Inflammatory macrophage treated with lipopolysaccharide for 1 hour (primary cell): ENCODE measurements around the gene AKAP9.
"Not testable (repeated sequence)": the region's sequence is repeated elsewhere in the genome, so short reads cannot be mapped to it uniquely, and the experiment has no call there.

ENCODE experiments used
- DNase-seq, 2 donors: peaks; one replicate each; pipeline ENCODE4 v3.0.0-alpha.2; 2020 to 2022

The AKAP9 gene

DNA sequence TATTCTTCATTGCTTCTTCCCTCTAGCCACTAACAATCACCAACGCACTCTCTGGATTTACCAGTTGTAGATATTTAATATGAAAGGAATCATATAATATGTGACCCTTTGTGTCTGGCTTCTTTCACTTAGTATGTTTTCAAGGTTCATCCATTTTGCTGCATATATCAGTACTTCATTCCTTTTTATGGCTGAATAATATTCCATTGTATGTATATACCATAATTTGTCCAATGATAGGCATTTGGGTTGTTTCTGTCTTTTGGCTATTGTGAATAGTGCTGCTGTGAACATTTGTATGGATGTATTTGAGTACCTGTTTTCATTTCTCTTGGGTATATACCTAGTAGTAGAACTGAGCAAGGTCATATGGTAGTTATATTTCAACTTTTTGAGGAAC lies 7.3 kb downstream of the AKAP9 start:
- no peak for DNase-seq

DNA sequence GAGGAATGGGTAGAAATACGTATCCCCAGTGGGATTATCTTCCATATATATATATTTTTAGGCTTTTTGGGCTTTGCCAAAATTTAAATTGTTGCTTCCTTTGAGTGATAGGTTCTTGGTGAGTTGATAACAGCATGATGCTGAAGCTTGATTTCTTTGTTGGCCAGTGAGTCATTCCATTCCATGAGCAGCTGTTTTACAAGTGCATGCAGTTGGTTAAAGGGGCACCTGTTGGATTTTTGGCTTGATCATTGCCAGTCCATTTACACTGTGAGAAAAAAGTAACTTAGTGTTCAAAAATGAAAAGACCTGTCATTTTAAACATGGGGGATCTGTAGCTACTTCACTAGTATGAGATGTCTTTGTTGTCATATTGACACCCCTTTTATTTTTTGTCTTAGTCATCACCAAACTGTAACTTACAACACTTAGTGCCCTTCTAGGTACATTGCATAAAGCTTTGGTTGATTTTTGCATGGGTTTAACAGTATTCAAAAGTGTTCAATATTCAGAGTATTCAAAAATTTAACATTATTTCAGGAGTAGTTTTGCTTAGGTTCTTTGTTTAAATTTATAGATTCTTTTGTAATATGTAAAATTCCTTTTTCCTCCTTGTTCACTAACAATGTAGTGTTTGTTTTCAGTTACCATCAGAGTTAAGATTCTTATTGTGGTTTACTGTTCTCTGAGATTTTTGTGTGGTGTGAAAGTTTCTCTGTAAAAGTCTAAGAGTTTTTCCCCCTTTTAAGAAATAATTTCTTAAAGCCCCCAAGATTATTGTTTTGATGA lies 8.8 kb downstream of the AKAP9 start:
- no peak for DNase-seq

DNA sequence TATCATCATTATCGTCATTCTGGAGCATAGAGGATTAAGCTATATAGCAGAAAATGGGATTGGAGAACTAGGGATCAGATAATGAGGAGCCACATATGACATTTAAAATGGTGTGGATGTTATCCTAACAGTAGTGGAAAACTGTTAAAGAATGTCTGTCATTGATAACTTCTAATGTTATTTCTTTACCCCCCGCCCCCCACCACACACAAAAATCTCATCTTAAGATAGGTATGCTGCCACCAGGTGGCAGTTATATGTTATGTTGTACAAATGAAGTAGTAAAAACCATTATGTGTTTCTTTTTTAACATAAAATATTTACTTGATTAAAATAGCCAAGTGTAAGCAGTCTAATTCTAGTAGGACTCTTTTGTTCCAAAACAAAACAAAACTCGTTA lies 13.0 kb downstream of the AKAP9 start:
- DNase-seq = peak in 1 of 2 donors; percentile 10

DNA sequence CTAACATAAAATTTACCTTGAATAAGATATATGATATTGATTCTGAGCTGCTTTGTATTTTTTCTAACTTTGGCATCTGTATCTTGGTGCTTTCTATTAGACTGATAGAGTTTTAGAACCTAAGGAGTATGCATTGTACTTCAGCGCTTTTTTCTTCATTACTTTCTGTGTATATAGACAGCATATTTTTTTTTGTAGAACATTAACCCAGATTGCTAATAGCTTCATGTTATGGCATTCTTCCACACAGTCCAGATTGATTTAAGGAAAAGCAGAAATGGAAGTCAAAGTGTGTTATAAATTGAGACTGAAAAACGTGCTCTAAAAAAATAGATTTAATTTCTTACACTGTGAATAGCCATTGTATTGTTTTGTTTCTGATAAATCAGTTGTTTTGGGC lies 15.8 kb downstream of the AKAP9 start:
- not testable (repeated sequence) for DNase-seq

DNA sequence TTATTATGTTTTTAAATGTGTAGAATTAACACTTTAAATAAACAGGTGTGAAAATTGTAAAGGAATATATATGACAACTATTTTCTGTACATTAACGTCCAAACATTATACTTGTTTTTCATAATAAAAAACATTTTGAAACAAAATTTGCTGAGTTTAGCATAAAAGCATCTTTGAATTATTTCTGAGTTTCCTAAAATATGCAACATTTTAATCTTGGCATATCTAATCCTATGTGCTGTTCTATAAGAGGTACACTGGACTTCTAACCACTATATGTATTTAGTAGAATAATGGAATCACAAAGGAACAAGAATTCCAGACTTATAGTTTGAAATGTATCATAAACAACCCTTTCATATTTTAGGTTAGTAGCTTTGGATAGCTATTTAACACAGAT lies 16.6 kb downstream of the AKAP9 start:
- DNase-seq = no peak

DNA sequence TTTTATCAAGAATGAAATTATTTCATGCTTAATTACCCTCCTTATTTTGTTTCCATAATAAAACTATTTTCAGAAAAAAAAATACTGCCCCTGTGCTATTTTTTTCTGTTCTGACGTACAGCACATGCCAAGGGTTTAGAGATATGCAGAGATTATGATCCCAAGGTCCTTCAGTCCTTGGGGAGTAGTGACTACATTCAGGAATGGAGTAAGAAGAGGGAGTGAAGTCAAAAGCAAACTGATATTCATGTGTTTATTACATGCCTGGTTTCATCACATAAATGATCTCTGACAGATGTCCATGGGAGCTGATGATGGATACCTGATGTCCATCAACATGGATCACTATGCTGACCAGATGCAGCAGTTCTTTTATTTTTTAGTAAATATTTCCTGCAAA lies 17.2 kb downstream of the AKAP9 start:
- no peak for DNase-seq

DNA sequence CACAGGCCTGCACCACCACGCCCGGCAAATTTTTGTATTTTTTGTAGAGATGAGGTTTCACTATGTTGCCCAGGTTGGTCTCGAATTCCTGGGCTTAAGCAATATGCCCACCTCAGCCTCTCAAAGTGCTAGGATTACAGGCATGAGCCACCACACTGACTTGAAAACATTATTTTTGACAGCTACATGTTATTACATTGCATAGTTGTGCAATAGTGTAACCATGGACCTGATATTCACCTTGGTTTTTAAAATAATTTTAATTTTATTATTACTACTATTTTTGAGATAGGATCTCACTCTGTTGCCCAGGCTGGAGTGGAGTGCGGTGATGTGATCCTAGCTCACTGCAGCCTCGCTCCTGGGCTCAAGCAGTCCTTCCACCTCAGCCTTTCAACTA lies 18.4 kb downstream of the AKAP9 start:
- DNase-seq = no peak

DNA sequence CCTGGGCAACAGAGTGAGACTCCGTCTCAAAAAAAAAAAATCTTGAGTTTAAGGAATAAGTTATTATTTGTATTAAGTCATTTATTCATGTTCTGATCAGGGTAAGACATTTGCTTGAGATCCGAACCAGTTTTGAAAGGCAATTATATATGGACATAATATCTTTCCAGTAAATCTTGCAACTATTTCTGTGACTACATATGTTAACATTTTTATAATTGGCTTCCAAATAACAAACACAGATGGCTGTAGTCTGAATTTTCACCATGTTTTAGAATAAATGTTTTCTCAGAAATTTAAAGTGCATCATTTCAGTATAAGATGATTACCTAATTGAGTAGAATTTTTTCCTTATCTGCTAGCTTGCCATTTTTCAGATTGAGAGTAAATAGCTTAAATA lies 21.2 kb downstream of the AKAP9 start:
- no peak for DNase-seq

DNA sequence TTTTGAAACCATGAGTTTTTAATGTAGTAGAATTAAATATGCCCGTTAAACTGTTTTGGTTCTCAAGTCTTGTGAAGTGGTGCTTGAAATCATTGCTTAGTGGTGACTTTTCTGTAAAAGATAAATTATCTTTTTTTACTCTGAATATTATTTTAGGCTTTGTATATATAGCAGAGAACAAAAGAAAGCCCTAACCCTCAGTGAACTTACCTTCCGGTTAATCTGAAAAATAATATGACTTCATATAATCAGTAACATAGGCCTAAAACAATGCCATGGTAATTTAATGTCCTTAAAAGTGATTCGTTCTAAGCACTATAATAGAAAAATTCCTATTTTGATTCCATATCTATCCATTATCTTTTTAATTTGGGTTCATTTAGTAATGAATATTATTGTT lies 21.8 kb downstream of the AKAP9 start:
- no peak for DNase-seq

DNA sequence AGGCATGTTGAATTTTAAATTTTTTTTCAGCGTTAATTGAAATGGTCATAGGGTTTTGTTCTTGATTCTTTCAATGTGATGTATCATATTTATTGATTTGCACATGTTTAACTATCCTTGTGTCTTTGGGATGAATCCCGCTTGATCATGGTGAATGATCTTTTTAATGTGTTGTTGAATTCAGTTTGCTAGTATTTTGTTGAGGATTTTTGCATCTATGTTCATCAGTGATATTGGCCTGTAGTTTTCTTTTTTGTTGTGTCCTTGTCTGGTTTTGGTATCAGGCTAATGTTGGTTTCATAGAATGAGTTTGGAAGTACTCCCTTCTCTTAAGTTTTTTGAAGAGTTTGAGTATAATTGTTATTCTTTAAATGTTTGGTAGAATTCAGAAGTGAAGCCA lies 26.9 kb downstream of the AKAP9 start:
- not testable (repeated sequence) for DNase-seq

DNA sequence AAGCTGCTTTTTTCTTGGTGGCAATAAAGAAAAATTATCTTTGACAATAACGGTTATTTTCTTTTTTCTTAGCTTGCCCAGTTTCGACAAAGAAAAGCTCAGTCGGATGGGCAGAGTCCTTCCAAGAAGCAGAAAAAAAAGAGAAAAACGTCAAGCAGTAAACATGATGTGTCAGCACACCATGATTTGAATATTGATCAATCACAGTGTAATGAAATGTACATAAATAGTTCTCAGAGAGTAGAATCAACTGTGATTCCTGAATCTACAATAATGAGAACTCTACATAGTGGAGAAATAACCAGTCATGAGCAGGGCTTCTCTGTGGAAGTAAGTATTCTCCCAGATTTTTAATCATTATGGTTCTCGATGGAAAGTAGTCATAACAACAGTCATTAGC lies 33.0 kb downstream of the AKAP9 start:
- no peak for DNase-seq

DNA sequence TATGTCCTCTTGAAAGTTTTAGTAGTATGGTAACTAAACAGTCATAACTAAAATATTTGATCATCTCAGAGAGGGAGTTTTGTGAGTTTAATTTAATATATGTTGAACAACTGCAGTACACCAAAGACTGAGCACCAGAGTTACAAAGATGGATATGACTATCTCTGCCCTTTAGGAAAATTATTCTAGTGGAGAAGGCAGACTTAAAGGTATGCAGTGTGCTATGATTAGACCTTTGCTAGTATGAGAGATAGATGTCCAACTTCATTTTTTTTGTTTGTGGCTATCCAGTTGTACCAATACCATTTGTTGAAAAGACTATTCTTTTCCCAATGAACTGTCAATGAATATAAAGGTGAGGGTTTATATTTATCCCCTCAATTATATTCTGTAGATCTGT lies 33.4 kb downstream of the AKAP9 start:
- no peak for DNase-seq

DNA sequence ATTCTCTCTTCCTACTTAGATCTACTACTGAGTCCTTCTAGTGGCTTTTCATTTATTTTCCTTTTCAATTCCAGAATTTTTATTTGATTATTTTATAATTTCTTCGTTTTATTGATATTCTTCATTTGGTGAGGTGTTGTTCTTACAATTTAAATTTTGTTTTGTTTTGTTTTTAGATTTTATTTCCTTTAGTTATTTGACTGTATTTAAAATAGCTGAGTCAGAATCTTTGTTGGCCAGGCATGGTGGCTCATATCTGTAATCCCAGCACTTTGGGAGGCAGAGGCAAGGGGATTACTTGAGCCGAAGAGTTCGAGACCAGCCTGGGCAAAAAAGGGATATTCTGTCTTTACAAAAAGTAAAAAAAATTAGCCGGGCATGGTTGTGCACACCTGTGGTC lies 36.1 kb downstream of the AKAP9 start:
- DNase-seq = no peak

DNA sequence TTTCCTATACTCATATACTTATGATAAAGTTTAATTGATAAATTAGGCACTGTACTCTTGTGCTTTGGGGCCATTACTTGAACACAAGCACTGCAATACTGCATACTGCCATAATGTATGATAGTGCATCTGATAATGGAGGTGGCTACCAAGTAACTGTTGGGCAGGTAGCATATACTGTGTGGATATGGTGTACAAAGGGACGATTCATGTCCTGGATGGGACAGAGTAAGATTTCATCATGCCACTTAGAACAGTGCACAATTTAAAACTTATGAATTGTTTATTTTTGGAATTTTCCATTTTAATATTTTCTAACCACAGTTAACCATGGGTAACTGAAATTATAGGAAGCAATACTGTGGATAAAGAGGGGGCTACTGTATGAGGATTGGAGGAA lies 38.9 kb downstream of the AKAP9 start:
- DNase-seq = no peak

DNA sequence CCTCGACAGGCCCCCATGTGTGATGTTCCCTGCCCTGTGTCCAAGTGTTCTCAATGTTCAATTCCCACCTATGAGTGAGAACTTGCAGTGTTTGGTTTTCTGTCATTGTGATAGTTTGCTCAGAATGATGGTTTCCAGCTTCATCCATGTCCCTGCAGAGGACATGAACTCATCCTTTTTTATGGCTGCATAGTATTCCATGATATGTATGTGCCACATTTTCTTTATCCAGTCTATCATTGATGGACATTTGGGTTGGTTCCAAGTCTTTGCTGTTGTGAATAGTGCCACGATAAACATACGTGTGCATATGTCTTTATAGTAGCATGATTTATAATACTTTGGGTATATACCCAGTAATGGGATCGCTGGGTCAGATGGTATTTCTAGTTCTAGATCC lies 41.7 kb downstream of the AKAP9 start:
- DNase-seq = not testable (repeated sequence)

DNA sequence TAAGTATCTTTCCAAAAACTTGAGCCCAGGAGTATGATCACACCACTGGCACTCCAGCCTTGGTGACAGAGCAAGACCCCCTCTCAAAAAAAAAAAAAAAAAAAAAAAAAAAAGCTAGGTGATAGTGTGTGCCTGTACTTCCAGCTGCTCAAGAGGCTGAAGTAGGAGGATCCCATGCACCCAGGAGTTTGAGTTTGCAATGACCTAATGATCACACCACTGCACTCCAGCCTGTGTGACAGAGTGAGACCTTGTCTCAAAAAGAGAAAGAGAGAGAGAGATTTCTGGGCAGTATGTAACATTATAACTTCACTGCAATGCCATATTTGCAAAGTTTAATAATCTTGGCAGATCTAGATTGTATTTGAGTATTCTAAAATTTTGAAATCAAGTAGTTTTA lies 47.6 kb downstream of the AKAP9 start:
- DNase-seq = no peak

DNA sequence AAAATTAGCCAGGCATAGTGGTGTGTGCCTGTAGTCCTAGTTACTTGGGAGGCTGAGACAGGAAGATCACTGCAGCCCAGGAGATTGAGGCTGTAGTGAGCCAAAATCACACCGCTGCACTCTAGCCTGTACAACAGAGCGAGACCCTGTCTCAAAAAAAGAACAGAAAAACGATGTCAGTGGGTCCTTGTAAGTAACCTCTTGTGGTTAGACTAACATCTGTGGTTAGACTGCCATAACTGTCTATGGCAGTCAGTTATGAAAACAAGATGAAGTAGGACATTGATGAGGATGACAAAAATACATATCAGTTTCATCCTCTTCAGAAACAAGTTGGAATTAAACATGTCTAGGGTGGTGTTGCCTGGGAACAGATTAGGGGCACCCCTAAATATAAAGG lies 53.3 kb downstream of the AKAP9 start:
- no peak for DNase-seq

DNA sequence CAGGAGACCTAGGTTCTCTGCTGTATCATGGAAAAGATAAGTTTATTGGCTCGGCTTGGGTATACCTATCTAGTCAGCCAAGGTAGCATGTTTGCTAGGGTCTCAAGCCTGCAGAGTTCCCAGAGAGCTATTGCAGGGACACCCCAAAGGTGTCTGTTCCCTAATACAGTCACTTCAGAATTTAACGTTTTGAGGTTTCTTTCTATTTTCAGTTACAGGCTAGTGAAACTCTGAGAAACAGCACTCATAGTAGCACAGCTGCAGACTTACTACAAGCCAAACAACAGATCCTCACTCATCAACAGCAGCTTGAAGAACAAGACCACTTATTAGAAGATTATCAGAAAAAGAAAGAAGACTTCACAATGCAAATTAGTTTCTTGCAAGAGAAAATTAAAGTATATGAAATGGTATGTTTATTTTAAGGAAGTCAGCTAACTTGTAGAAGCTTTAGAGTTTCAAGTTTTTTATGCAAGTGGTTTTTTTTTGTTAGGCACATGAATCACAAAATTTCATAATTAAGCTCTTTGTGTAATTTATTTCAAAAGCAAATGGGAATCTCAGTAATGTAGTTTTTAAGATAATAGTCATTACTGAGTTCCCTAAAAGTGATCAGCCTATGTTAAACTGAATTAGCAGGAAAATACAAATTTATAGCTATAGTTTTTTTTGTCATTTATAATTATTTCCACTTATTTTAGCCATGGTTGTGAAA lies 54.9 kb downstream of the AKAP9 start:
- peak; percentile 54 to 57 for DNase-seq

DNA sequence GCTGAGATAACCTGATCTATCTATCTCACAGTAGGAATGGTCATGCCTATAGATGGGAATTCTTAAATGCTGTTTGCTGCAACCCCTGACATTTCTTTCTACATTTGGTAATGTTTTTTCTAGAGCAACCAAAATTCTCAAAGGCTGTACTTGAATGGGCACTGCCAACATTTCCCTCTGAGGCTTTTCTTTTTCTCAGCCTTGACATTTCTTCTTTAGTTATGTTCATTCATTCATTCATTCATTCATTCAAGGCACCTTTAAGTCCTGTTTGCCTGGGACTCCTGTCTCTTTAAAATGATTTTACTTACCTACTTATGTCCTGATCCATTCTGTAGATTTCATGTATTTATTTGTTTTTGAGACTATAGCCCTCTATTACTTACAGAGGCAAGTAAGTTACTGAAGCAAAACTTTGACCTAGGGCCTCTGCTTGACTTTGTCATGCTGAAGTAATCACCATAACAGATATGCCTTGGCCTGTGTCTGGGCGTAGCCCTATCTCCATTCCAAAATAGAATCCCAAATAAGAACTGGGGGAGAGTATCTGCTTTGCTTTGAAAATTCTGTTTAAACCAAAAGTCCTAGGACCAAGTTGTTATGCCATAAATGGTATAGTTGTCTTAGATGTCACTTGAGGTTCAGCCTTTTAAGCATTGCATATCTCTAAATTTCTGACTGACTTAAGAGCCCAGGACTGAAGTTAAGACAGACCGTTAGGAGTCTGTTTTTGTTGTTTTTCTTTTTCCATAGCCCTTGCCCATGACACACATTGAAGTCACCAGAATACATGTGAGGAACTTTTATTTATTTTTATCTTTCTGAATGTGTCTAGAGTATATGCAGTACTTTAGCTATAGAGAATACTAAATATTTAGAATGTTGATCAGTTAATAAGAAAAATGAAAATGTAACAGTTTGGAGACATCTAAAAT lies 59.2 kb downstream of the AKAP9 start:
- DNase-seq = no peak

DNA sequence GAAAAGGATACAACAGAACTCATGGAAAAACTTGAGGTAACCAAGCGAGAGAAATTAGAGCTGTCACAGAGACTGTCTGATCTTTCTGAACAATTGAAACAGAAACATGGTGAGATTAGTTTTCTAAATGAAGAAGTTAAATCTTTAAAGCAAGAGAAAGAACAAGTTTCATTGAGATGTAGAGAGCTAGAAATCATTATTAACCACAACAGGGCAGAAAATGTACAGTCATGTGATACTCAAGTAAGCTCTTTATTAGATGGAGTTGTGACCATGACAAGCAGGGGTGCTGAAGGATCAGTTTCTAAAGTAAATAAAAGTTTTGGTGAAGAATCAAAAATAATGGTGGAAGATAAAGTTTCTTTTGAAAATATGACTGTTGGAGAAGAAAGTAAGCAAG lies 62.1 kb downstream of the AKAP9 start:
- DNase-seq = no peak

DNA sequence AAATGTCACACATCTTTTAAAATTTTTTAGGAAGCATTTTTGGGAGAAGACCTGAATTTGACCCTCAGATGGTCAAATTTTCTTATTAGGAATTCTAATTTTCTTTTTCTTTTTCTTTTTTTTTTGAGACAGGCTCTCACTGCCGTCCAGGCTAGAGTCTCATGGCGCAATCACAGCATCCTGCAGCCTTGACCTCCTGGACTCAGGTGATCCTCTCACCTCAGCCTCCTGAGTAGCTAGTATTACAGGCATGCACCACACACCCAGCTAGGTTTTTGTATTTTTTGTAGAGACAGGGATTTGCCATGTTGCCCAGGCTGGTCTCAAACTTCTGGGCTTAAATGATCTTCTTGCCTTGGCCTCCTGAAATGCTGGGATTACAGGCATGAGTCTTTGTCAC lies 65.4 kb downstream of the AKAP9 start:
- no peak for DNase-seq

DNA sequence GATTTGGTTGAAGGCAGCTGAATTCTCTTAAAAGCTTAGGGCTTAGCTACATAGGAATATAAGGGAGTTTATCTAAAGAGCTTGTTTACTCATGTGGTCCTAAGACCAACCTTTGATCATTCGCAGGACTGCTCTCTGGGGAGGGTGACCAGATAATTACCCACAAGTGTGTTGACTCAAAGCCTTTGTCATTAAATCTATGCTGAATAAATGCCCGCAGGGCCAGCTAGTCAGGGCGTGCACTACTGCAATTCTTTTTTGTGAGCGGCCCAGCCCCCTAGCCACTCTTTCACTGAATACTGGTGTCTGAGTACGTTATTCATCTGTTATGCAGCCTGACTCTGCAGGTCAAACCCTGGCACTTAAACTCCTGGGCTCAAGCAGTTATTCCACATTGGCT lies 69.6 kb downstream of the AKAP9 start:
- no peak for DNase-seq

DNA sequence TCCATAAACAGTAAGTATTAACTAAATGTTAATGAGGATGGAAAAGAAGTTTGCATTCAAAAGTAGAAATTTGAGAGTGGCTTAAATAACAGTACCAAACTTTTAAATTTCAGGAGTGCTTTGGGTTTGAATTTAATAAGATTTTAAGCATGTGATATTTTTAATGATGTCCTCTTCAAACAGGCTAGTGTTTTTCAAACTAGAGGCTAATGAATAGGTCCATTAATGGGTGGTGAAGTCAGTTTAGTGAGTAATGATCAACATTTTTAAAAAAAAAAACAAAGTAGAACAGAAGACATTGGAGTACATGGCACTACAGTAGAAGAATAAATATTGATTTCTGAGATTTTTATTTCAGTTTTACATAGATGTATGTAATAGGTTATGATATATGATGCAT lies 72.9 kb downstream of the AKAP9 start:
- no peak for DNase-seq

DNA sequence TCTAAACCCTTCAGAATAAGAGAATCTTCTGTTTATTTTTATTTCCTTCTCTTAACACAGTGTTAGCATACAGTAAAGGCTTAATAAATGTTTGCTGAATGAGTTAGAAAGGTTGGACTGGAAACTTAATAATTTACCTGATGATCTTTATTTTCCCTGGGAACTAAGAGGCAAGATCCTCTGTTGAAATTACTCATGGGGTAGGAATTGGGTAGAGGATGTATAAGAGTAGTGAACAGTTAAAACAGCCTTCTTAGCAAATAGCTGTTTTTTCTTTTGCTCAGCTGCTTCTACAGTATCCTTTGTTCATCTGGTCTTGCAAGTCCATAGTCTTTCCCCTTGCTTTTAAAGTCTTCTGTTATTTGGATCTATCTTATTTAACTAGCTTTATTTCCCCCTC lies 80.0 kb downstream of the AKAP9 start:
- DNase-seq = no peak
